HG03139 (cell line): ENCODE results near the gene UBALD2.
A peak's percentile ranks its signal among the peaks of the same experiment; 100 is the strongest.
"Not testable (repeated sequence)": the region's sequence is repeated elsewhere in the genome, so short reads cannot be mapped to it uniquely, and the experiment has no call there.

Source experiments
- ATAC-seq: cut with Tn5 transposase; IDR thresholded peaks from one replicate; pipeline ENCODE4 v1.9.1; 2021; ENCODE audit not compliant: unreplicated experiment

Gene UBALD2

GRCh38 chr17:76244721-76245120, 20.4 kb upstream of the UBALD2 start:
- not testable (repeated sequence) for ATAC-seq

GRCh38 chr17:76246080-76247066, 18.8 kb upstream of the UBALD2 start:
- peak; percentile 89 for ATAC-seq

DNA sequence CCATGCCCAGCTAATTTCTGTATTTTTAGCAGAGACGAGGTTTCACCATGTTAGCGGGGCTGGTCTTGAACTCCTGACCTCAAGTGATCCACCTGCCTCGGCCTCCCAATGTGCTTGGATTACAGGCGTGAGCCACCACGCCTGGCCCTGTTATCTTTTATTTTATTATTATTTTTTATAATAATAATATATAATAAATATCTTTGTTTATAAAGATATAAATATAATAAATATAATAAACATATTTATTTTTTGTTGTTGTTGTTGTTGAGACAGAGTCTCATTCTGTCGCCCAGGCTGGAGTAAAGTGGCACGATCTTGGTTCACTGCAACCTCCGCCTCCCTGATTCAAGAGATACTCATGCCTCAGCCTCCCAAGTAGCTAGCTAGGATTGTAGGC, 17.8 kb upstream of the UBALD2 start:
- no peak for ATAC-seq

- ATAC-seq, result no peak
These were observed 16.9 kb upstream of the UBALD2 start for GRCh38 chr17:76248013-76248782.

GRCh38 chr17:76250141-76250540, 15.0 kb upstream of the UBALD2 start:
- ATAC-seq, result no peak

DNA sequence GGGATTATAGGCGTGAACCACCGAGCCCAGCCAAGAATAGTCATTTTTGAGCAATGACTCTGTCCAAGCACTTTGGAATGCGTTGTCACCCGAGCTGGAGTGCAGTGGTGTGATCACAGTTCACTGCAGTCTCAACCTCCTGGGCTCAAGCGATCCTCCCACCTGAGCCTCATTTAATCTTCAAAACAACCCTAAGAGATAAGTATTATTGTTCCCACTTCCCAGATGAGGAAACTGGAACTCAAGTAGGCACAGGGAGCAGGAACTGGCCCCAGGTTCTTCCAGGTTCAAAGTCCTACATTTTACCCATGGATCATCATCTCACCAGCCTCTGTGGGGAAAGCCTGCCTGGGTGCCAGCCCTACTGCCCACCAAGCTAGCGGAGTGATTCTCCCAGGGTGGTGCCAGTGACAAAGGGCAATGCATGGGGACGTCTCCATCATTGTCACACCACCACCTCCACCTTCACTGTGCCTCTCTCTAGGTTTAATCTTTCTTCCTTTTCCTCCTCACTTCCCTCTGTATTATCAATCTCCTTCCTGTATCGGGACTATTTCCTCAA, 13.6 kb upstream of the UBALD2 start:
- no peak for ATAC-seq

- no peak for ATAC-seq
These were observed 12.9 kb upstream of the UBALD2 start for GRCh38 chr17:76252040-76252954.

DNA sequence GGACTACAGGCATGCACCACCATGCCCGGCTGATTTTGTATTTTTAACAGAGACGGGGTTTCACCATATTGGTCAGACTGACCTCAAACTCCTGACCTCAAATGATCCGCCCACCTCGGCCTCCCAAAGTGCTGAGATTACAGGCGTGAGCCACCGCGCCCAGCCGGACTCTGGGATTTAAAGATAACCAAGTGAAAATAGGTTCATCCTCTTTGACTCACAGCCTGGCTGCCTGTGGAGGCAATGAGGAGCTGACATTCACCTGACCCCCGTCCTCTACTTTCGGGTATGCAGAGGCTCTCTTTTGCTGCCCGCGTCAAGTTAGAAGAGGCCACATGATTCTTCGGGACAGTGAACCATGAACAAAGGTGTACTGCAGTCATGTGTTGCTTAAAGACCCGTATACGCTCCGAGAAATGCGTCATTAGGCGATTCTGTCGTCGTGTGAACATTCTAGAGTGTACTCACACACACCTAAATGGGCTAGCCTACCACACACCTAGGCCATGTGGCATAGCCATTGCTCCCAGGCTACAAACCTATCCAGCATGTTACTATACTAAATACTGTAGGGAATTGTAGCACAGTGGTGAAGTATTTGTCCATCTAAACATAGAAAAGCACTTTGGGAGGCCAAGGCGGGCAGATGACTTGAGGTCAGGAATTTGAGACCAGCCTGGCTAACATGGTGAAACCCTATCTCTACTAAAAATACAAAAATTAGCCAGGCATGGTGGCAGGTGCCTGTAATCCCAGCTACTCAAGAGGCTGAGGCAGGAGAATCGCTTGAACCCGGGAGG, 12.0 kb upstream of the UBALD2 start:
- not testable (repeated sequence) for ATAC-seq

DNA sequence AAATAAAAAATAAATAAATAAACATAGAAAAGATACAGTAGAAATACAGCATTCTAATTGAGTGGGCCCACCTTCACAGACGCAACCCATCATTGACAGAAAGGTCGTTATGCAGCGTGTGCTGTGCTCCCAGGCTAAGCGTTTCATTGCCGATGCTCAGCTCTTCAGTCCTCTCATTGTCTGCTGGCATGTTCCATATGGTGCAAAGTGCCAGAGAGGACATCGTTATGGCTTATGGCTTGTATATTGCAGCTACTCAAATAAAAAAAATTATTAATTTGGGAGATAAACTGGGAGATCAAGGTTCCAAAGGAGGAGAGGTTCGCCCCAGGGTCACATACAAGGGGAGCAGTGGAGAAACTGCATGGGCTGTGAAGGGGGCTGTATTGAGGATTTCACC, 11.3 kb upstream of the UBALD2 start:
- ATAC-seq, result no peak

GRCh38 chr17:76254275-76254674, 10.9 kb upstream of the UBALD2 start:
- no peak for ATAC-seq

GRCh38 chr17:76255801-76256429, 9.2 kb upstream of the UBALD2 start:
- ATAC-seq, result no peak

- not testable (repeated sequence) for ATAC-seq
These were observed 8.6 kb upstream of the UBALD2 start for GRCh38 chr17:76256430-76257050.

GRCh38 chr17:76260220-76260619, 4.9 kb upstream of the UBALD2 start:
- no peak for ATAC-seq

- no peak for ATAC-seq
These were observed 4.5 kb upstream of the UBALD2 start for GRCh38 chr17:76260669-76261068.

DNA sequence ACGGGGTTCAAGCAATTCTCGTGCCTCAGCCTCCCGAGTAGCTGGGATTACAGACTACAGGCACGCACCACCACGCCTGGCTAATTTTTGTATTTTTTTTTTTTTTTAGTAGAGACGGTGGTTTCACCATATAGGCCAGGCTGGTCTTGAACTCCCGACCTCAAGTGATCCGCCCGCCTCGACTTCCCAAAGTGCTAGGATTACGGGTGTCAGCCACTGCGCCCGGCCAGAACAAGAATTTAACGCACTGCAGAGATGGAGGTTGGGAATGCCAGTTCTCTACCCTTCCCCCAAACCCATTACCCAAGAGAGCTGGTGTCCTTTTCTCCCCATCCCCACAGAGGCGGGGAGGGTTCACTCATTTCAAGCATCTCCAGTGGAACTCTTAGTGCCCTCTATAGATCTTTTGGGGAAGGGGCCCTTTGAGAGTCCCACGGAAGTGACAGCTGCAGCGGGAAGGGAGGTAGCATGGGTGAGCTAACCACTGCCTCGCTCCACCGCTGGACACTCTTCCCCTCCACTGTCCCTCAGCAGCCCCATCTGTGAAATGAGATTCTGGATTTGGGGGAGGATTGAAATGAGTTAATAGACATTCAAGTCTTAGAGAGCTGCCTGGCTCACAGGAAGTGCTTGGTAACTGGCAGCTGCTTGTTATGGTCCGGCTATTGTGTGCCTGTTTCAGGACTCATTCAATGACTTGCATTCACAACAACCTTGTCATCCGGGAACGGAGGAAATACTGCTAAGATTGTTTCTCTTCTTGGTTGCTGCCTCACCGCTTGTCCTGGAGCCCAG, 3.5 kb upstream of the UBALD2 start:
- no peak for ATAC-seq

DNA sequence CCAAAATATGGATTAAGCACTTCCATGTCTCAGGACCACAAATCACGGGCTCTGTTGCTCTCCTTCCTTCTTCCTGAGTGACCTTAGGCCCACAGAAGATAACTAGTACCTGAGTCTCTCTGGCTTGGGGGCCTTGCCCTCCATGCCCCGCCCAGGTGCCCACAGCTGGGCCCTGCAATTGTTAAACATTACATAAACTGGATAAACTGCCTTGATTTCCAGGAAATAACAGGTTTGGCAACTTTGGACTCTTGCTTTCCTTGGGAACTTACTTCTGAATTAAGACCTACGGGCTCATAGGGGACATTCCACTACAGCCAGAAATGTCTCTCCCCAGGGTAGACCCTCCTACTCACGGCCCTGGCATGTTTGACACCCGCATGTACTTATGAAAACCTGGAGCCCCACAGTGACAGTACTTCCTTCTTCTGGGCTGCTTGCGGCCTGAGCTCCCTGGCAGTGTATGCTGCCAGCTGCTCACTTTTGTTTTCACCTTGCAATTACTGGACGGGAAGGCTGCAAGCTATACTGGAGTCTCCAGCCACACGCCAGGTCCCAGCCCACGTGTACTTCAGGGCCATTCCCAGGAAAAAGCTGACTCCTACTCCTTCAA, 2.3 kb upstream of the UBALD2 start:
- ATAC-seq, result no peak

GRCh38 chr17:76263896-76264295, 1.3 kb upstream of the UBALD2 start:
- no peak for ATAC-seq

GRCh38 chr17:76264425-76264754, 758 bp upstream of the UBALD2 start:
- no peak for ATAC-seq
